Dedifferentiated amniotic fluid mesenchymal stem cell (primary cell): Measurements from ENCODE around the gene TMA7B.
"Not testable (repeated sequence)": the region's sequence is repeated elsewhere in the genome, so short reads cannot be mapped to it uniquely, and the experiment has no call there.

Experiments used
- DNase-seq: peaks from one replicate; pipeline ENCODE4 v3.0.0-alpha.2; 2016; ENCODE audit errors: extremely low spot score

The TMA7B gene

GRCh38 chr22:39932918-39933649 lies 27.1 kb upstream of the TMA7B start:
- no peak for DNase-seq

GRCh38 chr22:39933741-39934140 lies 26.5 kb upstream of the TMA7B start:
- DNase-seq: no peak

GRCh38 chr22:39935116-39935515 lies 25.1 kb upstream of the TMA7B start:
- DNase-seq: no peak

DNA sequence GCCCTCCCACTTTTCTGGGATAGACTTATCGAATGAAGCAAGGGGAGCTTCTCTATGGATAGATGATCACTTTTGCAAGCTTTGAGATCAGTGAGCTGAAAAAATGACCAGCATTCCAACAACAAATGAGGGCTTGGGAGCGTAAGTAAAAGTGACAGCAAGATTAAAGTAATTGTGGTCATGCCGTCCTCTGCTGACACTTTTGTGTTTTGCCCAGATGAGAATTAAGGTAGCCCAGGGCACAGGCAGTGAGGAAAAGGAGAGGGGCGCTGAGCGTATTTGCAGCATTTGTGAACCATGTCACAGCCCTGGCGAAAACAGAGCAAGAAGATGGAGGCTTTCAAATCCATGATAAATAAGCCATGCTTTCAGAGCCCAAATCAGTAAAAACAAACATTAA lies 24.6 kb upstream of the TMA7B start:
- no peak for DNase-seq

GRCh38 chr22:39936523-39937145 lies 23.6 kb upstream of the TMA7B start:
- DNase-seq: no peak

DNA sequence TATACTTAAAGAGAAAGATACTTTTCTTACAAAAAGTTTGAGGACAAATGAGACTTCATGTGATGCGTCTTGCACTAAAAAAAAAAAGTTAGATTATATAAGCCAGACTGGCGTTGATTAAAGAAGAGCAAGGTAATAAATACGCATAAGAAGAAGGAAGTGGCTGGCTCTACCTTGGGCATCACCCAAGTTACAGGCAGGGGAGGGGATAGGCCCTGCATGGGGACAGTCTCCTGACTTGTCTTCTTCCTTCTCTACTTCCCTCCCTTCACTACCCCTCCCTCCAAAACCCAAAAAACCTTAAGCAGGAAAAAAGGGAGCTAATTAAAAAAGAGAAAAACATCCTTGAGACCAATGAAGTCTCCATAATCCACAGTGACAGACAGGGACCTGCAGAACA lies 22.3 kb upstream of the TMA7B start:
- DNase-seq: no peak

DNA sequence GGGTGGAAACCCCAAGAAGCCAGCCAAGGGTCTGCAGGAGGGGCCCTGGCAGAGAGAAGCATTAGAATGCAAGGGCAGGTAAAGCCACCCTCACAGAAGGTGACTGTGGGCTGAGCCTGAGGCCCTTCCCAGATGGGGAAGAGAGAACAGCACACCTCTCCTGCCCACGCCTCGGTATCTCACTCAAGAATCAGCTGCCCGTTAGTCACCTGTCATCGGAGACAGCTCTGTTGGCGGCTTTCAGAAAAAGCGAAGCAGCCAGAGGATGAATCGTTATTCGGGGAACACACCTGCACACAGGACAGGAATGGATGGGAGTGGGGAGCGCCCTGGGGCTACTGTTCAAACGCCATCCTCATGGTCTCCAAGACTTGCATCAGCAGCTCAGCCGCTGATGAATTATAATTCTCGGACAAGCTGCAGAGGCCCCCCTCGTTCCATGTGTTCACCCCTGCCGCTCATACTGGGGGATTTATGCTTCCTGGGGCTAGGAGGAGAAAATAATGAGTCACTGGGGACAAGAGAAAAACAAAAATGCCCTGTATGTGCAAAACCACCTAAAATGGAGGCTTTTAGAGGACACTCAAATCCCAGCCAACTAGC lies 21.6 kb upstream of the TMA7B start:
- no peak for DNase-seq

DNA sequence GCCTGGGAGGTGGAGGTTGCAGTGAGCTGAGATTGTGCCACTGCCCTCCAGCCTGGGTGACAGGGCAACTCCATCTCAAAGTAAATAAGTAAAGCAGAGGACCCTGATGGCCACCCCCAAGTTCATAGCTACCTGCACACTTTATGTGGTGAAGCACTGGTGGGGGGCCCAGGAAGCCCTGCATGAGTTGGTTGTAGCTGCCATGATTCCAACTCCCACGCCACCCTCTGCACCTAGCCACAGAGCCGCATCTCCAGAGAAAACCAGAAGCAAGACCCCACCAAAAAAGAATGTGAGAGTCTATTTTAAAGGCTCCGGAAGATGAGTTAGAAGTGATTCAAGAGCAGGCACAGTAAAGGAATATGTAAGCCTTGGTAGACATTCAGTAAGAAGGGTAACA lies 20.4 kb upstream of the TMA7B start:
- DNase-seq: no peak

DNA sequence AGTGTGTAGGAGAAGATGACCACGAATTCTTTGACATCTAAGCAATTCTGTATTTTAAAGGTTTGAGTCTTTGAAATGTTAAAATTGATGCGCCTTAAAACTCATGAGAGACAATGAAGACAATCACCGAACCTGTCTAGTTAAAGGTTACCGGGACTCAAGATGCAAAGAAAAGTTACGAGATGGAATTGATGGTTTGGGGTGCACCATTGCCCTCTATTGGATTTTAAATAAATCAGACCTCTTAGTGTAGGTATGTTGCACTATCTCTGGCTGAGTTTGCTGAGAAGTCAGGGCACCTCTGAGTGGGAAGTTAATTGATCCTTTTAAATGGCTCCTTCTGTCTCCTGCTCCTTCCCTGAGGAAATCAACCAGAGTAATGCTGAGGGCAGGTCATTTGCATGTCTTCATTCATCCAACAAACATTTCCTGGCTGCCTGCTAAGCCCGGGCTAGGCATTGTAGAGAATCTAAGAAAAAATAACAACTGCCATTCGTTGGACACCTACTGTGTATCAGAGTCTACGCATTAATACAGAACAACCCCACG lies 19.4 kb upstream of the TMA7B start:
- no peak for DNase-seq

DNA sequence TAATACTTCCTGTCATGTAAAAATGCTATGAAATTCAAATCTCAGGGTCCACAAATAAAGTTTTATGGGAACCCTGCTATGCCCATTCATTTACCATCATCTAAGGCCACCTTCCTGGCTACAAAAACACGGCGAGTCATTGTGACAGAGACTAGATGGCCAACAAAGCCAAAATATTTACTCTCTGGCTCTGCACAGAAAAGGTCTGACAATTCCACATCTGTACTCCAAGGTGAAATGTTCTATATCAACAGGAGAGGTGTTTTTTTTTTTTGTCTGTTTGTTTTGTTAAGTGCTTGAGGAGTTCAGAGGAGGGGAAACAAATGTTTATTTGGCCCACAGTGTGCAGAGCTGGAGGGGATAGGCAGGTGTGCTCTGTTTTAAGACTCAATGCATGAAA lies 18.6 kb upstream of the TMA7B start:
- no peak for DNase-seq

GRCh38 chr22:39942439-39943230 lies 17.6 kb upstream of the TMA7B start:
- no peak for DNase-seq

DNA sequence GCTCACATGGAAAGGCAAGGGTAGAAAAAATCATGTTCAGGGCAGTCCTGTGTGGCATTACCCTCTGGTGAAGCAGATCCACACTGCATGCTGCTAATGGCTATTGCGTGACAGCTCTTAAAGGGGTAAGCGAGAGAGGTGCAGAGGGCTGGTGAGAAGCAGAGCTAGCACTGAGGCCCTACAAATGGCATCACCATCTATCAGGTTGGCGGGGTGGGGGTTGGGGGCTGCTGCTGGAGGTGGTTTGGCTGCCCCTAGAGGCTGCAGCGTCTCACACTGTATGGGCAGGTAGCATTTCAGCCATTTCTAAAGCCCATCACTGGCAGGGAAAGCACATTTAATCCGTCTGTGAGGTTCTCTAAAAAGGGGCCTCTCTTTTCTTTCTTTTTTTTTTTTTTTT lies 16.9 kb upstream of the TMA7B start:
- no peak for DNase-seq

GRCh38 chr22:39943953-39944872 lies 16.0 kb upstream of the TMA7B start:
- DNase-seq: no peak

DNA sequence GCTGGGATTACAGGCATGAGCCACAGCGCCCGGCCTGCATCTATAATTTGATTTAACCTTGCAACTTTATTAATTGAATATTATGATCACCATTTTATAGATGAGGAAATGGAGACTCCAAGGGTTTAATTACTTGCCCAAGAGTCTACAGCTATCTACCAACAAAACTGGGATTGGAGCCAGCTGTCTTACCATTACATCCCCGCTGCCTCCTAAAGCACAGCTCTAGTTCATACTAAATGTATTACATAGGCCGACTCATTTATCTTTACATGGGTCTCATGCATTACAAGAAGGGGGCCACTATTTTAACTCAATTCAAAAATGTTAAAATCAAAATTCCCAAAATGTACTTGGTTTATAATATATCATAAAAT lies 14.1 kb upstream of the TMA7B start:
- DNase-seq: no peak

DNA sequence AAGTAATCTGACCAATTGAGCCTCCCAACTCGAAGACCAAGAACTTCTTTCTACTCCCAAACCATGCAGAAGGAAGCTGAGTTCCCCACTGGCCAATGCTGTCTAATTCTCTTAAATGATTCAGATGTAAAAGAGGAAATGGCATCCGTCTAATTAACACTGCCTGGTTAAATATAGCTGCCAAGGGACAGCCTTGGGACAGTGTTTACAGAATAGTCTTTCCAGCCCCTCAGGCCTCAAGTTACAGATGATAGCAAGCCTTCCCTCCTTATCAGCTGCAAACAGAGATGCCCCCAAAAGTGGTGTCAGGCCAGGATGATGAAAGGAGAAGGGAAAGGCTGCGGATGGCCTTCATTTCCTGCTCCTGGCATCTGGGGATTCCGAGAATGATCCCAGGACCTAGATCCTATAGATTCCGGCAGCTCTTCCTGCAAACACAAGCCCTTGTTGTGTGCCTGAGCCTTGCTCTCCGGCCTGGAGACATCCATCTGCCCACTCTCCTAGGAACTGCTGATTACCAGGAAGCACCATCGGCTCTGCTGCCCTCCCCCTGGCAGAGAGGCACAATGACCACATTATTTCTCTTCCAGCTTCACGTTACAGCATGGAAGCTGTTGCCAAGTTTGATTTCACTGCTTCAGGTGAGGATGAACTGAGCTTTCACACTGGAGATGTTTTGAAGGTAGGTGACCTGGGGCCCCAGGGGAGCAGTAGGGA lies 13.5 kb upstream of the TMA7B start:
- no peak for DNase-seq

DNA sequence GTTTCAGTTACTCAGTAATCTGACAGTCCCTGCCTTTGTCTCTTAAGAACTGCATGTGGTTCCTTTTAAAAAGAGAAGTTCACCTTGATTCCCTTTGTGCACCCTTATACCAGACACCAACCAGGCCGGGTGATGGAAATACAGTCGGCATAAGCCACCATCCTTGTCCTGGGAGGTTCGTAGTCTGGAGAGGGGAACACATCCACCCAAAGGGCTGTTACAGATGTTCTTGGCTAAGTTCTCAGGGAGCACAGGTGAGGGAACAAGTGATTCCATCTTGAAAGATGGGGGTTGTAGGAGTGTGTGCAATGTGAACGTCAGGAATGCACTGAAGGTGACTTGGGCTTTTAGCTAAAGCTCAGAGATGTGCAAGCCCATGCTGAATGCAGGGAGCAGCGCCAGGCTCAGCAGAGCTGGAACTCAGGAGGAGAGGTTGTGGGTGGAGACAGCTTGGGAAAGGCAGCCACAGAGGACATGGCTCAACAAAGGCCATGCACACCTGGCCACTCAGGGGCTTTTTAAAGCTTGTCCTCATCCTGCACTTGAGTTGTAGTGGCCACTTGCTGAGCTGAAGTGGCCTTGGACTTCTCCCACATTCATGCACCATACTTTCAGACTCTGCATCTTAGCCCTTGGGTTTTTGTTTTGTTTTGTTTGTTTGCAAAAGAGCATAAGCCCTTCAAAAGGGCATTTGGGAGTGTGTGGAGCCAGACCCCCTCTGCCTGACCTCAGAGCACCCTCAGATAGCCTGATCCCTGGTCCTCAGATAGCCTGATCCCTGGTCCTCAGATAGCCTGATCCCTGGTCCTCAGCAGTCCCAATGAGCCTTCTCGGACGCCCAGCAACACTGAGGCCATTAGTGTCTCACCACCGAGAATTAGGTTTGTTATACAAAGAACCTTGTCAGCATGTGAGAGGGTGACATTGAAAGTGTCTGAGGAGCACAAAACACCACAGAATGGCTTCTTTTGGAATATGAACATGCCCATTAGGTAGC lies 12.7 kb upstream of the TMA7B start:
- no peak for DNase-seq

GRCh38 chr22:39949964-39950737 lies 10.0 kb upstream of the TMA7B start:
- DNase-seq: no peak

- DNase-seq: not testable (repeated sequence)
These were observed 8.4 kb upstream of the TMA7B start for GRCh38 chr22:39951603-39952293.
